RPMI8226 (cell line): ENCODE data around the gene FBXW2.

Experiments
- DNase-seq: peaks from one replicate; pipeline ENCODE4 v3.0.0-alpha.2; 2015

The FBXW2 gene

GRCh38 chr9:120713257-120714087 lies 79.7 kb downstream of the FBXW2 start:
- peak; percentile 60 for DNase-seq

DNA sequence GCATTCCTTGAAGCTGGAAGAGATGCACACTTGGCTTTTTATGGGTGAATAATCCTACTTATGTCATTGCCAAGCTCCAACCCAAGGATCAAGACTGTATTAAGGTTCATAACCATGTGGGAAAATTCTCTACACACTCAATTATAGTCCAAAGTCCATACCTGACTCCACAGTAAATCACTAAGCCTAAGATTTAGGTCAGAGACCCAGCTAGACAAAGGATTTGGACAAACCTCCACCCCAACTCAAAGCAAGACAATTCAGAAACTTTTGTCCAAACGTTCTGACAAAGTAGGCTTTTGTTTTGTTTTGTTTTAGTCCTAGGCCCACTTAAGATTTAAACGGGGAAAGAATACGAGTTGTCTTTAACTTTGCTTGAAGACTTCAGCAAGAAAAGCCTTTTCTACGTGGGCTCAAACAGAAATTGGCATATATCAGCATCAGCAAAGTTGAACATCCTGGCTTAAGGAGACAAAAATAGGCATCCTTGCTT lies 80.6 kb downstream of the FBXW2 start:
- DNase-seq: no peak

DNA sequence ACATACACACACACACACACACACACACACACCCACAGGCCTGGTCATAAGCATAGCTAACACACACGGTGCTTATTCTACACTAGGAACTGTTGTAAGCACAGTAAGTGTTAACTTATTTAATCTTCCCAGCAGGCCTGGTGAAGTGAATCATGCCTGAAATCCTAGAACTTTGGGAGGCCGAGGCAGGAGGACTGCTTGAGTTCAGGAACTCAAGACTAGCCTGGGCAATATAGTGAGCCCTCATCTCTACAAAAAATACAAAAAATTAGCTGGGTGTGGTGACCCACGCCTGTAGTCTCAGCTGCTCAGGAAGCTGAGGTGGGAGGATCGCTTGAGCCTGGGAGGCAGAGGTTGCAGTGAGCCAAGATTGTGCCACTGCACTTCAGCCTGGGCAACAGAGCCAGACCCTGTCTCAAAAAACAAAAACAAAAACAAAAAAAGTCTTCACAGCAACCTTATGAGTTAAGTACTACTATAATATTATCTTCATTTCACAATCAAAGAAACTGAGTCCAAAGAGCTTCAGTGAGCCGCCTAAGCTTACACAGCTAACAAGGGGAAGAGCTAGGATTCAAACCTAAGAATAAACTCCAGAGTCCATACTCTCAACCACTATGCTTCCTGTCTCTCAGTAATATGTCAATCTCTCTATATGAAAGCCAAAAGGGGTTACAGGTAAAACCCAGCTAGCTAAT lies 81.2 kb downstream of the FBXW2 start:
- no peak for DNase-seq

GRCh38 chr9:120711354-120711753 lies 81.9 kb downstream of the FBXW2 start:
- peak; percentile 33 for DNase-seq

DNA sequence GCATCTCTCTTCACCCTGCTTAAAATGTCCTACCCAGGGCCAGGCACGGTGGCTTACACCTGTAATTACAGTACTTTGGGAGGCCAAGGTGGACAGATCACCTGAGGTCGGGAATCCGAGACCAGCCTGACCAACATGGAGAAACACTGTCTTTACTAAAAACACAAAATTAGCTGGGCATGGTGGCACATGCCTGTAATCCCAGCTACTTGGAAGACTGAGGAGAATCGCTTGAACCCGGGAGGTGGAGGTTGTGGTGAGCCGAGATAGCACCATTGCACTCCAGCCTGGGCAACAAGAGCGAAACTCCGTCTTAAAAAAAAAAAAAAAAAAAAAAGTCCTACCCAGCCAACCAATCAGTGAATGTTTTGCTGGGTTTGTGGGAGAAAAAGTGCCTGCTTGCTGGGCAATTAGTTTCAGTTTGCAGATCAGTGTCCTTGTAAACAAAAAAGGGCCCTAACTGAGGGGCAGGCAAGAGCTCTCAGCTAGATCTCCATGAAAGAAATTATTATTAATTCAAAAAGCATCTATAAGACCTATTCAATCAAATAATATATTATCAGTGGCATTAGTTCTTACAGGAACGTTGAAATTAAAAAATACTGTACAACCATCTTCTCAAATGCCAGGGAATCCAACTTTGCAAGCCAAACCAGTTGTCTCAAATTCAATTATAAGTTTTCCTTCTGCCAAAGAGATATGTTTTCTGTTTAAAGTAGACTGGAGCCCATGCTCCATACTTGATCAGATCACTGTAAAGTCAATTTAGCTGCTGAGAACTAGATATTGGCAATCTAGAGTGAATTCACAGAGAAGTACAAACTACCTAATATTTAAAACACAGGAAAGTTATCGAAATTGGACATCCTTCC lies 82.9 kb downstream of the FBXW2 start:
- DNase-seq: peak; percentile 77

GRCh38 chr9:120708526-120709224 lies 84.5 kb downstream of the FBXW2 start:
- no peak for DNase-seq

DNA sequence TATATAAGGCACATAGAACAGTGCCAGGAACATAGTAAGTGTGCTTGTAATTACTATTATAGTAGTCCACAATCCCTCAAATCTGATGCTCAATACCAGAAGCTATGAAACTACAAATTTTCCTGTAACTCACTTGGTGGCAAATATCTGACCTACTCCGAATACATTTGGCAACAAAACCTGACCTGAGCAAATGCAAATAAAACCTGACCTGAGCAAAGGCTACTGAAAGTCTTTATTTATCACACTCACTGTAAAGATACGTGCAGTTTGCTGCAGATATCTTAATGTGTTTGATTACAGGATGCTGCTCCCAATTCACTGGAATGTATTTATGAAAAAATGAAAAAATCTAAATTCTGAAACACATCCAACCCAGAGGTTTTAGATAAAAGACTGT lies 86.0 kb downstream of the FBXW2 start:
- no peak for DNase-seq
